Measurements from ENCODE around the gene UNC13C.

UNC13C gene

DNA sequence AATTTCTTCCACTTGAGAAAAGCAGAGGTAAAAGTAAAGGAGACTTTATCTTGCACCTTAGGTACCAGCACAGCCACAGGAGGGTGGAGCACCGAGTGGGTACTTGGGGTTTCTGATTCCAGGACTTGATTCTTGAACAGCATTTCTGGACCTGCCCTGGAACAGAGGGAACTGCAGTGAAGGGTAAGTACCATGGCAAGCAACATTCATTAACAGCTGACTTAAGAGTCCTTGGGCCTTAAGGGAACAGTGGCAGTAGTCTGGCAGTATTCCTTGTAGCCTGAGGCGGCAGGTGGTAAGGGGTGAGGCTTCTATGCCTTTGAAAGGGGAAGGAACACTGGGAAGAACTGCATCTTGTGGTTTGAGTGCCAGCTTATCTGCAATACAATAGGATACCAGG lies 666.6 kb downstream of the UNC13C start:
- Histone ChIP-seq H3K27me3 (ENCODE audit: control insufficient read depth, insufficient read depth, low read length) (no peaks in the 10 kb centered on the region), H3K9me3 (ENCODE audit: control insufficient read depth, low read length) (peaks cover 5% of the 10 kb centered on the region), H3K4me3 (ENCODE audit: low read length) (no peak overlapping the region), H3K36me3 (ENCODE audit: control insufficient read depth, insufficient read depth, low read length) (no peaks in the 10 kb centered on the region), H3K9ac (ENCODE audit: low read length) (no peak overlapping the region), H3K4me1 (ENCODE audit: control insufficient read depth, insufficient read depth, low read length) (no peaks in the 10 kb centered on the region)

DNA sequence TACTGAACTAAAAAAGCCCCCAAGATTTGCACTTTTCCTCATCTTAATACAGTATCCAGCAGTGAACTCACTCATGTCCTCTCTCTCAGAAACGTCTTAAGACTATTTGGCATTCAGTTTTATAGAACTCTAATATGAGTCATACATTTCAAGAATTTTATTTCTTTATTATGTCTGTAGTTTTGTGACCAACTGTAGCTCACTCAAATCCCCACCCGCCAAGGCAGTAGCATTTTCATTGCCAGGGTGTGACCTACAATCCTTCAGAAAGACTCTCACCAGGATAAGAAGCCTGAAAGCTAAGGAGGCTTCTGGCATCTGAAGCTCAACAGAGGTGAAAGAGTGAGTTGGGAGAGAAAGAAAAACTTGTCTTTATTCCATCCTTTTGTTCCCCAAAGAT lies 681.4 kb downstream of the UNC13C start:
- H3K27me3 ChIP-seq (ENCODE audit: control insufficient read depth, insufficient read depth, low read length), result no peaks in the 10 kb centered on the region
- no peaks in the 10 kb centered on the region for H3K36me3 ChIP-seq (ENCODE audit: control insufficient read depth, insufficient read depth, low read length)
- no peaks in the 10 kb centered on the region for H3K4me1 ChIP-seq (ENCODE audit: control insufficient read depth, insufficient read depth, low read length)
- H3K9ac ChIP-seq (ENCODE audit: low read length), result no peak overlapping the region
- H3K4me3 ChIP-seq (ENCODE audit: low read length), result no peak overlapping the region
- no peaks in the 10 kb centered on the region for H3K9me3 ChIP-seq (ENCODE audit: control insufficient read depth, low read length)

DNA sequence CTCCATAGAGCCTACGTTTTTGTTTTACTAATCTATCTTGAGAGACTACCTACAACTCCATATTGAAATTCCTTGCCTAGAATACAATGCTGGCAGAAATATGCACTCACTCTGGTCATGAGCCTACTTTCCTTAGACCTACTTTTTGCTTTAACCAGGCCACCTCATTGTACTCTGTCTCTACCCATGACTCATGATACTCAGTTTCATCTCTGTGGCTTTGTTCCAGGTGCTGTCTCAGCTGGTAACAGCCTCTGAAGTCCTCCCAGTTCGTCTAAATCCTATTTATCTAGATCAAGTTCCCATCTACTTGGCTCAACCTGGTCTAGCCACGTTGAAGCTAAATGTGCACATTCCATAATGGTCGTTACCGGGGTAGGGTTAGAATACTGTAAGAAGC lies 682.1 kb downstream of the UNC13C start:
- H3K27me3 ChIP-seq (ENCODE audit: control insufficient read depth, insufficient read depth, low read length), result no peaks in the 10 kb centered on the region
- H3K36me3 ChIP-seq (ENCODE audit: control insufficient read depth, insufficient read depth, low read length), result no peaks in the 10 kb centered on the region
- H3K4me1 ChIP-seq (ENCODE audit: control insufficient read depth, insufficient read depth, low read length), result no peaks in the 10 kb centered on the region
- H3K9me3 ChIP-seq (ENCODE audit: control insufficient read depth, low read length), result no peaks in the 10 kb centered on the region
- H3K4me3 ChIP-seq (ENCODE audit: low read length), result no peak overlapping the region
- H3K9ac ChIP-seq (ENCODE audit: low read length), result no peak overlapping the region

DNA sequence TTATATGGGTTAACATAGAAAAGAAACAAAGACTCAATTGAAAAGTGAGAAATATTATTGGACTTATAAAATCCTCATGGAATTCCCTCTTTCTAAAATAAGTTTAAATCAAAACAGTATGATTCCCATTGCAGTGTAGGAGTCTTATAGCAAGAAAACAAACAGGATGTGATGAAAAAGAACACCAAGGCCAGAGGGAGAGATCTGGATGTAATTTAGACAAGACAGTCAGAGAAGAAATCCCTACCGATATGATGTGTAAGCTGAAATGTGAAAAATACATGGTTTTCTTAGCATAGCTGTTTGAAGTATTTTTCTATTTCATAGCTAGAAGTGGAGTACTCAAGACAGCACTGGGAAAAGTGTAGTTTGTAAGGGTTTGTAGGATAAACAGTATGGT lies 697.0 kb downstream of the UNC13C start:
- Histone ChIP-seq H3K9me3 (ENCODE audit: control insufficient read depth, low read length) (no peaks in the 10 kb centered on the region), H3K4me1 (ENCODE audit: control insufficient read depth, insufficient read depth, low read length) (no peaks in the 10 kb centered on the region), H3K9ac (ENCODE audit: low read length) (no peak overlapping the region), H3K4me3 (ENCODE audit: low read length) (no peak overlapping the region), H3K27me3 (ENCODE audit: control insufficient read depth, insufficient read depth, low read length) (no peaks in the 10 kb centered on the region), H3K36me3 (ENCODE audit: control insufficient read depth, insufficient read depth, low read length) (no peaks in the 10 kb centered on the region)

DNA sequence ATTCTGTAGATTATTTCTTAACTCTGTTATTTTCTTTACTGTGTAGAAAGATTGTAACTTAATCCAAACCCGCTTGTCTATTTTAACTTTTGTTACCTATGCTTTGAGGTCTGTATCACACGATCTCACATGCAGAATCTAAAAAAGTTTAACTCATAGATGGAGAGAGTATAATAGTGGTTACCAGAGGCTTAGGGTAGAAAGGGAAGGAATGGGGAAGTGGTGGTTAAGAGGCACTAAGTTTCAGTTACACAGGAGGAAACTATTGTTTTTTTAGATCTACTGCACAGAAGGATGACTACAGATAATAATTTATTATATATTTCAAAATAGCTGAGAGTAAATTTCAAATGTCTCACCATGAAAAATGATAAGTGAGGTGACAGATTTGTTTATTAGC lies 703.3 kb downstream of the UNC13C start:
- Histone ChIP-seq H3K4me1 (ENCODE audit: control insufficient read depth, insufficient read depth, low read length) (no peaks in the 10 kb centered on the region), H3K36me3 (ENCODE audit: control insufficient read depth, insufficient read depth, low read length) (no peaks in the 10 kb centered on the region), H3K9me3 (ENCODE audit: control insufficient read depth, low read length) (no peaks in the 10 kb centered on the region), H3K27me3 (ENCODE audit: control insufficient read depth, insufficient read depth, low read length) (no peaks in the 10 kb centered on the region), H3K4me3 (ENCODE audit: low read length) (no peak overlapping the region), H3K9ac (ENCODE audit: low read length) (no peak overlapping the region)

Measured in mucosa of stomach (tissue), 1 donor.